NK-92 (cell line): ENCODE measurements around the gene DKK2.

ENCODE experiments used
- DNase-seq: peaks from one replicate; lab custom pipeline; 2025; ENCODE audit not compliant: unreplicated experiment; lab: John Stamatoyannopoulos, UW

Gene DKK2

GRCh38 chr4:107017443-107018343 lies 18.4 kb downstream of the DKK2 start:
- DNase-seq: no peak

GRCh38 chr4:107011312-107011711 lies 24.8 kb downstream of the DKK2 start:
- DNase-seq: no peak

- no peak for DNase-seq
Observed at GRCh38 chr4:107009196-107009968, 26.7 kb downstream of the DKK2 start.

- no peak for DNase-seq
Observed at GRCh38 chr4:107008115-107008514, 28.0 kb downstream of the DKK2 start.

GRCh38 chr4:107006218-107006617 lies 29.9 kb downstream of the DKK2 start:
- no peak for DNase-seq

GRCh38 chr4:106996490-106996889 lies 39.6 kb downstream of the DKK2 start:
- DNase-seq: no peak

GRCh38 chr4:106993827-106994226 lies 42.3 kb downstream of the DKK2 start:
- no peak for DNase-seq

GRCh38 chr4:106987311-106987710 lies 48.8 kb downstream of the DKK2 start:
- DNase-seq: no peak

- no peak for DNase-seq
Observed at GRCh38 chr4:106986486-106986885, 49.6 kb downstream of the DKK2 start.

- no peak for DNase-seq
Observed at GRCh38 chr4:106985830-106986229, 50.3 kb downstream of the DKK2 start.

- no peak for DNase-seq
Observed at GRCh38 chr4:106982711-106983211, 53.4 kb downstream of the DKK2 start.

GRCh38 chr4:106981431-106981830 lies 54.7 kb downstream of the DKK2 start:
- no peak for DNase-seq

GRCh38 chr4:106979476-106979875 lies 56.6 kb downstream of the DKK2 start:
- DNase-seq: no peak

- no peak for DNase-seq
Observed at GRCh38 chr4:106978046-106978774, 57.9 kb downstream of the DKK2 start.

GRCh38 chr4:106971636-106972035 lies 64.5 kb downstream of the DKK2 start:
- DNase-seq: no peak

- no peak for DNase-seq
Observed at GRCh38 chr4:106967892-106968291, 68.2 kb downstream of the DKK2 start.

- DNase-seq: no peak
Observed at GRCh38 chr4:106953036-106953705, 82.9 kb downstream of the DKK2 start.

- no peak for DNase-seq
Observed at GRCh38 chr4:106951891-106952290, 84.2 kb downstream of the DKK2 start.

GRCh38 chr4:106941841-106942240 lies 94.3 kb downstream of the DKK2 start:
- DNase-seq: no peak

GRCh38 chr4:106930522-106930921 lies 105.6 kb downstream of the DKK2 start:
- DNase-seq: no peak

- no peak for DNase-seq
Observed at GRCh38 chr4:106929248-106929647, 106.9 kb downstream of the DKK2 start.
